ENCODE data around the gene MPZL3.
A peak's percentile ranks its signal among the peaks of the same experiment; 100 is the strongest.

The MPZL3 gene

GRCh38 chr11:118213781-118214180 lies 38.4 kb downstream of the MPZL3 start:
- Histone ChIP-seq H3K4me1 (ENCODE audit: control insufficient read depth, insufficient read depth, low read depth, low read length) (no peaks in the 10 kb centered on the region), H2BK12ac (ENCODE audit: low read length in 2 of 2) (no peak overlapping the region), H3K4ac (ENCODE audit: low read depth in 1 of 2, low read length in 2 of 2) (no peak overlapping the region), H3K14ac (ENCODE audit: low read length in 2 of 2) (no peak overlapping the region), H2BK15ac (ENCODE audit: low read depth, poor library complexity, severe bottlenecking) (no peak overlapping the region), H3K36me3 (ENCODE audit: control insufficient read depth in 1 of 2, insufficient read depth in 2 of 2, low read depth in 1 of 2, low read length in 2 of 2) (no peaks in the 10 kb centered on the region), H4K8ac (ENCODE audit: low read length) (no peak overlapping the region), H2AK5ac (ENCODE audit: low read length, severe bottlenecking) (no peak overlapping the region), H3K27me3 (ENCODE audit: control insufficient read depth in 1 of 2, insufficient read depth in 1 of 2, low read length in 2 of 2) (peaks cover 60 to 81% of the 10 kb centered on the region in 2 experiments), H3K9me3 (ENCODE audit: control insufficient read depth, low read length) (no peaks in the 10 kb centered on the region), H3K18ac (ENCODE audit: low read depth in 1 of 2, low read length in 2 of 2) (no peak overlapping the region), H3K4me3 (ENCODE audit: insufficient read depth in 1 of 2, low read depth in 1 of 2, low read length in 2 of 2) (no peak overlapping the region), H2AFZ (ENCODE audit: low read depth, low read length) (no peak overlapping the region), H3K27ac (ENCODE audit: low read length, poor library complexity, severe bottlenecking) (no peak overlapping the region), H3K9ac (ENCODE audit: low read length) (no peak overlapping the region), H3K79me1 (replicated peaks; ENCODE audit: low read length, poor library complexity, severe bottlenecking) (no peaks in the 10 kb centered on the region), H2BK120ac (ENCODE audit: low read depth, low read length) (no peak overlapping the region), H3K23ac (ENCODE audit: low read length in 2 of 2) (no peak overlapping the region), H4K91ac (ENCODE audit: low read length) (no peak overlapping the region), H3K4me2 (ENCODE audit: low read length, poor library complexity, severe bottlenecking) (no peak overlapping the region), H2BK5ac (ENCODE audit: low read depth, low read length, poor library complexity, severe bottlenecking) (no peak overlapping the region)
- WGBS = 69% methylated on average over 1 of the region's 2 CpGs
- DNase-seq = no peak

GRCh38 chr11:118213201-118213600 lies 39.0 kb downstream of the MPZL3 start:
- WGBS = 88% methylated on average over 3 of the region's 4 CpGs
- no peak overlapping the region for H2BK12ac ChIP-seq (ENCODE audit: low read length in 2 of 2)
- H2BK5ac ChIP-seq (ENCODE audit: low read depth, low read length, poor library complexity, severe bottlenecking) = no peak overlapping the region

GRCh38 chr11:118212781-118213191 lies 39.4 kb downstream of the MPZL3 start:
- Histone ChIP-seq H3K27ac (ENCODE audit: low read length, poor library complexity, severe bottlenecking) (no peak overlapping the region), H3K4me1 (ENCODE audit: control insufficient read depth, insufficient read depth, low read depth, low read length) (no peaks in the 10 kb centered on the region), H2BK5ac (ENCODE audit: low read depth, low read length, poor library complexity, severe bottlenecking) (no peak overlapping the region), H3K18ac (ENCODE audit: low read depth in 1 of 2, low read length in 2 of 2) (no peak overlapping the region), H3K36me3 (ENCODE audit: control insufficient read depth in 1 of 2, insufficient read depth in 2 of 2, low read depth in 1 of 2, low read length in 2 of 2) (no peaks in the 10 kb centered on the region), H2AK5ac (ENCODE audit: low read length, severe bottlenecking) (no peak overlapping the region), H3K23ac (ENCODE audit: low read length in 2 of 2) (no peak overlapping the region), H2AFZ (ENCODE audit: low read depth, low read length) (no peak overlapping the region), H3K4me3 (ENCODE audit: insufficient read depth in 1 of 2, low read depth in 1 of 2, low read length in 2 of 2) (no peak overlapping the region), H2BK12ac (ENCODE audit: low read length in 2 of 2) (no peak overlapping the region), H4K91ac (ENCODE audit: low read length) (no peak overlapping the region), H3K9me3 (ENCODE audit: control insufficient read depth, low read length) (no peaks in the 10 kb centered on the region), H3K4me2 (ENCODE audit: low read length, poor library complexity, severe bottlenecking) (no peak overlapping the region), H2BK120ac (ENCODE audit: low read depth, low read length) (no peak overlapping the region), H3K79me1 (replicated peaks; ENCODE audit: low read length, poor library complexity, severe bottlenecking) (no peaks in the 10 kb centered on the region), H2BK15ac (ENCODE audit: low read depth, poor library complexity, severe bottlenecking) (no peak overlapping the region), H4K8ac (ENCODE audit: low read length) (no peak overlapping the region), H3K4ac (ENCODE audit: low read depth in 1 of 2, low read length in 2 of 2) (no peak overlapping the region), H3K14ac (ENCODE audit: low read length in 2 of 2) (no peak overlapping the region), H3K9ac (ENCODE audit: low read length) (no peak overlapping the region), H3K27me3 (ENCODE audit: control insufficient read depth in 1 of 2, insufficient read depth in 1 of 2, low read length in 2 of 2) (peaks cover 67 to 91% of the 10 kb centered on the region in 2 experiments)
- 85% methylated on average over 2 of the region's 2 CpGs for WGBS
- no peak for DNase-seq

More at GRCh38 chr11:118213201-118213600, 39.0 kb downstream of the MPZL3 start:
- Histone ChIP-seq H2AK5ac (ENCODE audit: low read length, severe bottlenecking) (no peak overlapping the region), H3K27me3 (ENCODE audit: control insufficient read depth in 1 of 2, insufficient read depth in 1 of 2, low read length in 2 of 2) (peaks cover 63 to 87% of the 10 kb centered on the region in 2 experiments), H3K9ac (ENCODE audit: low read length) (no peak overlapping the region), H3K9me3 (ENCODE audit: control insufficient read depth, low read length) (no peaks in the 10 kb centered on the region), H2BK120ac (ENCODE audit: low read depth, low read length) (no peak overlapping the region), H3K4me1 (ENCODE audit: control insufficient read depth, insufficient read depth, low read depth, low read length) (no peaks in the 10 kb centered on the region), H4K8ac (ENCODE audit: low read length) (no peak overlapping the region), H3K18ac (ENCODE audit: low read depth in 1 of 2, low read length in 2 of 2) (no peak overlapping the region), H3K4ac (ENCODE audit: low read depth in 1 of 2, low read length in 2 of 2) (no peak overlapping the region), H3K23ac (ENCODE audit: low read length in 2 of 2) (no peak overlapping the region), H2AFZ (ENCODE audit: low read depth, low read length) (no peak overlapping the region), H3K4me3 (ENCODE audit: insufficient read depth in 1 of 2, low read depth in 1 of 2, low read length in 2 of 2) (no peak overlapping the region), H4K91ac (ENCODE audit: low read length) (no peak overlapping the region), H3K36me3 (ENCODE audit: control insufficient read depth in 1 of 2, insufficient read depth in 2 of 2, low read depth in 1 of 2, low read length in 2 of 2) (no peaks in the 10 kb centered on the region), H2BK15ac (ENCODE audit: low read depth, poor library complexity, severe bottlenecking) (no peak overlapping the region), H3K79me1 (replicated peaks; ENCODE audit: low read length, poor library complexity, severe bottlenecking) (no peaks in the 10 kb centered on the region), H3K14ac (ENCODE audit: low read length in 2 of 2) (no peak overlapping the region), H3K4me2 (ENCODE audit: low read length, poor library complexity, severe bottlenecking) (no peak overlapping the region), H3K27ac (ENCODE audit: low read length, poor library complexity, severe bottlenecking) (no peak overlapping the region)
- no peak for DNase-seq

- no peak for DNase-seq
- no peak overlapping the region for H3K14ac ChIP-seq (ENCODE audit: low read length in 2 of 2)
- H2AFZ ChIP-seq (ENCODE audit: low read depth, low read length) = no peak overlapping the region
- no peak overlapping the region for H3K18ac ChIP-seq (ENCODE audit: low read depth in 1 of 2, low read length in 2 of 2)
- H4K8ac ChIP-seq (ENCODE audit: low read length) = no peak overlapping the region
- no peak overlapping the region for H2BK15ac ChIP-seq (ENCODE audit: low read depth, poor library complexity, severe bottlenecking)
- no peak overlapping the region for H3K4me3 ChIP-seq (ENCODE audit: insufficient read depth in 1 of 2, low read depth in 1 of 2, low read length in 2 of 2)
- H2BK12ac ChIP-seq (ENCODE audit: low read length in 2 of 2) = no peak overlapping the region
- no peaks in the 10 kb centered on the region for H3K9me3 ChIP-seq (ENCODE audit: control insufficient read depth, low read length)
- H3K4me1 ChIP-seq (ENCODE audit: control insufficient read depth, insufficient read depth, low read depth, low read length) = no peaks in the 10 kb centered on the region
- H3K27me3 ChIP-seq (ENCODE audit: control insufficient read depth in 1 of 2, insufficient read depth in 1 of 2, low read length in 2 of 2) = peaks cover 70 to 91% of the 10 kb centered on the region in 2 experiments
- no peak overlapping the region for H3K27ac ChIP-seq (ENCODE audit: low read length, poor library complexity, severe bottlenecking)
- no peak overlapping the region for H3K4me2 ChIP-seq (ENCODE audit: low read length, poor library complexity, severe bottlenecking)
- H2BK120ac ChIP-seq (ENCODE audit: low read depth, low read length) = no peak overlapping the region
- 71% methylated on average over 7 of the region's 7 CpGs for WGBS
- no peak overlapping the region for H3K4ac ChIP-seq (ENCODE audit: low read depth in 1 of 2, low read length in 2 of 2)
- H4K91ac ChIP-seq (ENCODE audit: low read length) = no peak overlapping the region
- H3K79me1 ChIP-seq (replicated peaks; ENCODE audit: low read length, poor library complexity, severe bottlenecking) = no peaks in the 10 kb centered on the region
- no peaks in the 10 kb centered on the region for H3K36me3 ChIP-seq (ENCODE audit: control insufficient read depth in 1 of 2, insufficient read depth in 2 of 2, low read depth in 1 of 2, low read length in 2 of 2)
- H3K23ac ChIP-seq (ENCODE audit: low read length in 2 of 2) = peak overlapping the region in 1 of 2 experiments; percentile 85
- H2AK5ac ChIP-seq (ENCODE audit: low read length, severe bottlenecking) = no peak overlapping the region
- H3K9ac ChIP-seq (ENCODE audit: low read length) = no peak overlapping the region
- no peak overlapping the region for H2BK5ac ChIP-seq (ENCODE audit: low read depth, low read length, poor library complexity, severe bottlenecking)
These were observed 39.9 kb downstream of the MPZL3 start for GRCh38 chr11:118212131-118212725.

All from mesenchymal stem cell (in vitro differentiated cells and primary cell).